ENCODE data around the gene SAP30BP. TPM values are rescaled to one million over a fixed set of nuclear protein-coding genes. Genes with fewer than 3 reads are reported as not detected.

The SAP30BP gene
- polyA plus RNA-seq, 1 donor from 2014 or later: 119 TPM

DNA sequence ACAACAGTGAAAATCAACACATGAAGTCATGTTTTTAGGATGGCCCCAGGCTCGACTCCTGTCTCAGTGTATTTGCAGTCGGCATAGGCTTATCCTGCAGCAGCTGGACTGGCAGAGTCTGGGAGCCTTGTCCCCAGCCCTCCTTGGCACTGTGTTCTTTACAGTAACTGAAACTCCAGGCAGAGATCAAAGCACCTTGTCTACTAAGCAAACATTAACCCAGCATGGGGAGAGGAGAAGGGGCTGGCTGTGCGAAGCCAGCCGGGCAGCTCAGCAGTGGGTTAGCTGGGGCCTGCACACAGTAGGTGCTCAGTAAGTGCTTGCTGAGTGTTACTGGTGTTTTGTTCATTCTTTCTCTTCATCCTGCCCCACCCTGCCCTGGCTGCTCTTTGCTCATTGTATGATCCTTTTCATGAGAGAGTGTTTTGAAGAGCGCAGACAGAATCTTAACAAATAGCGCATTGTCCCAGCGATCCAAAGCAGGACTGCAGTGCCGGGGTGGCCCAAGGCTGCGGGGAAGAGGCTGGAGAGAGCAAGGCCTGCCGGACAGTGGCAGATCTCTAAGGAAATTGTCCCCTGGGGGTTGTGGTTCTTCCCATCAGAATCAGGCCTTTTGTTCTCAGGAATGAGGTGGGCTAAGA lies 30.6 kb downstream of the SAP30BP start:
- peaks cover 0 to 2% (median 0%) of the 10 kb centered on the region in 3 donors for H3K4me1 Mint-ChIP-seq
- no peaks in the 10 kb centered on the region for H3K27me3 Mint-ChIP-seq
- H3K4me3 Mint-ChIP-seq: peak overlapping the region in 1 of 4 donors; percentile 73
- no peaks in the 10 kb centered on the region for H3K36me3 Mint-ChIP-seq
- no peak overlapping the region for H3K27ac Mint-ChIP-seq
- H3K9me3 Mint-ChIP-seq: no peaks in the 10 kb centered on the region

DNA sequence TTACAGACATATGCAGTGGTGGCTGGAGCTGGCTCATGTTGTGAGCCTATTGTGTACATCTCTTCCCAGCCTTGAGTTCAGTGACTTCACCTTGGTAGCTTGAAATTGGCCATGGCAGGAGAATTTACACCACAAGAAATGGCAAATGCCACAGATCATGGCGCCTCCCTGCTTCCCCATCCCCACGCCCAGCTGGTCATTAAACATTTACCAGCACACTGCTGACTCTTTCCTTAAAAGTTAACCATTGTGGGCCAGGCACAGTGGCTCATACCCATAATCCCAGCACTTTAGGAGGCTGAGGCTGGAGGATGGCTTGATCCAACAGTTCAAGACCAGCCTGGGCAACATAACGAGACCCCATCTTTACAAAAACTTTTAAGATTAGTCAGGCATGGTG lies 31.5 kb downstream of the SAP30BP start:
- Mint-ChIP-seq H3K27me3 (no peaks in the 10 kb centered on the region), H3K27ac (no peak overlapping the region), H3K9me3 (no peaks in the 10 kb centered on the region), H3K4me3 (no peak overlapping the region), H3K36me3 (no peaks in the 10 kb centered on the region), H3K4me1 (peaks cover 0 to 2% (median 0%) of the 10 kb centered on the region in 3 donors)

DNA sequence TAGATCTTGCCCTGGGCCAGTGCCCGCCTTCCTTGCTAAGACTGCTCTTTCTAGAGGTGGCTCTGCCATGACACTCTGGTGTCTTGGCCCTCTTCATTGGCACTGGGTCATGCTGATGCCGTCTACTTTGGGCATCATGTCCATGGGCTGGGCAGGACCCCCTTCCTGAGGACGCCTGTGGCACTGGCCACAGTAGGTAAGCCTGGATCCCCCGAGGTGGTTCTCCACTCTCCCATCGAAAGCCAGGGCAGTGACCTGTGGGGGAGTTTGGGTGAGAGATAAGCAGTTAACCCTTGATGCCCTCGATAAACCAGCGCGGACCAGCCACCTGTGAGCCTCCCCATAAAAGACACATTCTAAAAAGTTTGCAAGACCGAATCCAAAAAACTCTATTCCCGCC lies 34.1 kb downstream of the SAP30BP start:
- no peaks in the 10 kb centered on the region for H3K27me3 Mint-ChIP-seq
- H3K4me3 Mint-ChIP-seq: no peak overlapping the region
- H3K27ac Mint-ChIP-seq: no peak overlapping the region
- H3K4me1 Mint-ChIP-seq: peaks cover 0 to 2% (median 0%) of the 10 kb centered on the region in 3 donors
- no peaks in the 10 kb centered on the region for H3K36me3 Mint-ChIP-seq
- H3K9me3 Mint-ChIP-seq: no peaks in the 10 kb centered on the region

- Mint-ChIP-seq H3K27ac (no peak overlapping the region), H3K36me3 (peaks cover under 1% of the 10 kb centered on the region), H3K9me3 (no peaks in the 10 kb centered on the region), H3K4me3 (no peak overlapping the region), H3K4me1 (no peaks in the 10 kb centered on the region), H3K27me3 (no peaks in the 10 kb centered on the region)
Observed at GRCh38 chr17:75703191-75703590, 36.1 kb downstream of the SAP30BP start.

- H3K9me3 Mint-ChIP-seq: no peaks in the 10 kb centered on the region
Observed at GRCh38 chr17:75703591-75703990, 36.5 kb downstream of the SAP30BP start.

GRCh38 chr17:75704963-75705875 lies 38.1 kb downstream of the SAP30BP start:
- H3K9me3 Mint-ChIP-seq: no peaks in the 10 kb centered on the region

More at GRCh38 chr17:75703591-75703990, 36.5 kb downstream of the SAP30BP start:
- Mint-ChIP-seq H3K4me3 (no peak overlapping the region), H3K4me1 (no peaks in the 10 kb centered on the region), H3K36me3 (peaks cover 2% of the 10 kb centered on the region), H3K27me3 (no peaks in the 10 kb centered on the region), H3K27ac (no peak overlapping the region)

DNA sequence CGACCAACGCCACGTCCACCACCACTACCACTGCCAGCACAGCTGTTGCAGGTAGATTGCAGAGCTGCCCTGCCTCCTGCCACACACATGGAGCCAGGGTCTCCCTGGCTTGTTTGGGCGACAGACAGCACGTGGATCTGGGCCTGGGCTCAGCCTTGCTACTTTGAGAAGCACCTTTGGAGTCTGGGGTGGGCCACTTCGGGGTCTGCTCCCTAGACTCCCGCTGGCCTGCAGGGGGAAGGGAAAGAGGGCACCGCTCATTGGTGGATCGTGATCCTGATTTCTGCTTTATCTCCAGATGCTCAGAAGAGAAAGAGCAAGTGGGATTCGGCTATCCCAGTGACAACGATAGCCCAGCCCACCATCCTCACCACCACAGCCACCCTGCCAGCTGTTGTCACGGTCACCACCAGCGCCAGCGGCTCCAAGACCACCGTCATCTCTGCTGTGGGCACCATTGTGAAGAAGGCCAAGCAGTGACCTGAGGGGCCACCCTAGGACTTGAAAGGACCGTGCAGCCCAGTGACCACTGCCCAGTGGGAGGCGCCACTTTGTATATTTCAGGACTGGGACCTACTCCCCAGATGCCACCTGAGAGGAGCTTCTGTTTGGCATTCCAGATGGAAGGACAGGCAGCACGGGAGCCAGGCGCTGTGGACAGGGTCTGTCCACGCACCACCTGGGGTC lies 39.0 kb downstream of the SAP30BP start:
- H3K4me3 Mint-ChIP-seq: no peak overlapping the region
- no peaks in the 10 kb centered on the region for H3K27me3 Mint-ChIP-seq
- H3K4me1 Mint-ChIP-seq: peaks cover 0 to 2% (median 0%) of the 10 kb centered on the region in 3 donors
- H3K27ac Mint-ChIP-seq: peak overlapping the region in 1 of 3 donors; percentile 95
- peaks cover 2% of the 10 kb centered on the region for H3K36me3 Mint-ChIP-seq
- no peaks in the 10 kb centered on the region for H3K9me3 Mint-ChIP-seq

More at GRCh38 chr17:75704963-75705875, 38.1 kb downstream of the SAP30BP start:
- peaks cover 2% of the 10 kb centered on the region for H3K36me3 Mint-ChIP-seq
- no peak overlapping the region for H3K27ac Mint-ChIP-seq
- no peaks in the 10 kb centered on the region for H3K27me3 Mint-ChIP-seq
- H3K4me3 Mint-ChIP-seq: no peak overlapping the region
- no peaks in the 10 kb centered on the region for H3K4me1 Mint-ChIP-seq

DNA sequence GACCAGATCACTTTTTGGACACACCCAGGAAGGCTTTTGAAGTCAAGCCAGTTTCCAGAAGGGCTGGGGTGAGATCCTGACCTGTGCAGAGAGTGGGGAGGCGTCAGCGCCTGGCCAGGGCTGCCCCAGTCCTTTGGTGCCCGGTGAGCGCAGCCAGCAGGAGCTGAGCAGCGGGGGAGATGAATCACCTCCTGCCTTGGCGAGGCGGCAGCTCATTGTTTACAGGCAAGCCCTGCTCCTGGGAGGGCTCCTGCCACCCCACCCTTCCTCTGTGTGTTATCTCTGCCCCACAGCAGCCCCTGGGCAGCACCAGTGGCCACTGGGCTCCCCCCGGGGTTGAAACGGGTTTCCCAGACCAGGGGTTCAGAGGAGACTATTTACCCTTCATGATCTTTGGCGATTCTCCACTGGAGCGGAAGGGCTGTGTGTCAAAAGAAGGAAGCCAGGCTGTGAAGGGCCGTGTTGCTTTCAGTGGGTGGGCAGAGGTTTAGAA lies 40.0 kb downstream of the SAP30BP start:
- Mint-ChIP-seq H3K27me3 (no peaks in the 10 kb centered on the region), H3K36me3 (peaks cover 2% of the 10 kb centered on the region), H3K4me1 (peaks cover 0 to 2% (median 0%) of the 10 kb centered on the region in 3 donors), H3K9me3 (no peaks in the 10 kb centered on the region), H3K4me3 (no peak overlapping the region), H3K27ac (peak overlapping the region in 2 of 3 donors; percentile 53 to 95)

- Mint-ChIP-seq H3K36me3 (peaks cover 2% of the 10 kb centered on the region), H3K4me3 (no peak overlapping the region), H3K27me3 (peaks cover 6% of the 10 kb centered on the region), H3K9me3 (no peaks in the 10 kb centered on the region), H3K27ac (no peak overlapping the region), H3K4me1 (peaks cover 0 to 2% (median 0%) of the 10 kb centered on the region in 3 donors)
Observed at GRCh38 chr17:75712446-75712845, 45.3 kb downstream of the SAP30BP start.

DNA sequence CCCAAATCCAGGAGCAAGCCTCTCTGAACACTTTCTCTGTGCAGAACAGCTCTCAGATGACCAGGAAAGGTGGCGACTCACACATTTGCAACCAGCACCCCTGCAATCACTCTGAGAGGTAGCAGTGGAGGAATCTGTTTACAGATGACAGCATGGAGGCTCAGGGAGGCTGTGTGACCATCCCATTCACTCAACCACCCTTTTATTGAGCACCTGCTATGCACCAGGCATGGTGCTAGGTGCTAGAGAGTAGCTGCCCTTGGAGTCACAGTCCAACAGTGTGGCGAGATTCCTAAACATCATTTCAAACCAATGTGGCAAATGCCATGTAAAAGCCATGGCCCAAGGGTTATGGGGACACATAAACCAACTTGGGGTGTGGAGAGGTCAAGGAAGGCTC lies 52.6 kb downstream of the SAP30BP start:
- Mint-ChIP-seq H3K36me3 (no peaks in the 10 kb centered on the region), H3K9me3 (no peaks in the 10 kb centered on the region), H3K4me1 (peaks cover 0 to 4% (median 3%) of the 10 kb centered on the region in 3 donors), H3K27me3 (peaks cover 9% of the 10 kb centered on the region), H3K4me3 (peak overlapping the region in 3 of 4 donors; percentile 28 to 60 (median 49)), H3K27ac (no peak overlapping the region)

GRCh38 chr17:75720656-75721462 lies 53.7 kb downstream of the SAP30BP start, which contains the start of gene ITGB4:
TSS of gene ITGB4 (plus strand) at chr17:75721459. CDS start at chr17:75724704, 3,245 bp downstream.
- Mint-ChIP-seq H3K4me3 (peak within 1 kb of the TSS; percentile 28 to 86 (median 76)), H3K27ac (peak within 1 kb of the TSS in 1 of 3 donors; percentile 23), H3K36me3 (no peaks in the 10 kb centered on the region), H3K27me3 (peaks cover 8% of the 10 kb centered on the region), H3K4me1 (peaks cover 0 to 4% (median 3%) of the 10 kb centered on the region in 3 donors), H3K9me3 (no peaks in the 10 kb centered on the region)

DNA sequence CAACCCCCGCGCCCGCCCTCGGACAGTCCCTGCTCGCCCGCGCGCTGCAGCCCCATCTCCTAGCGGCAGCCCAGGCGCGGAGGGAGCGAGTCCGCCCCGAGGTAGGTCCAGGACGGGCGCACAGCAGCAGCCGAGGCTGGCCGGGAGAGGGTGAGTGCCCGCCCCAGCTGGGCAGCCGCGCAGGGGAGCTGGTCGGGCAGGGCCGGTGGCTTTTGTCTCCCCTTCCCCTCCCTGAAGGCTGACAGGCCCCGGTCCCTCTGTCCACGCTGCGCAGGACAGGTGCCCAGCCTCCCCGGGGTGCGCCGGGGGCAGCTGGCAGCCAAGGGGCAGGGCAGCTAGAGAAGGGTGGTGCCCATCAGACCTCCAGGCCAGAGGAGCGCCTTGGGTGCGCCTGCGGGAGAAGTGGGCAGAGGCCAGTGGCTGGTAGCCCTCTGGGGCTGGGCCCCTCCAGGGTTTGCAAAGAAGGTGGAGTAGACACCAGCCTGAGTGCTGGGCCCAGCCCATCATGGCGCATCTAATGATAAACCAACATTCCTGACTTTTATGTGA lies 54.4 kb downstream of the SAP30BP start:
- no peaks in the 10 kb centered on the region for H3K9me3 Mint-ChIP-seq
- H3K4me1 Mint-ChIP-seq: peaks cover 0 to 4% (median 3%) of the 10 kb centered on the region in 3 donors
- no peak overlapping the region for H3K27ac Mint-ChIP-seq
- H3K27me3 Mint-ChIP-seq: peaks cover 6% of the 10 kb centered on the region
- H3K36me3 Mint-ChIP-seq: no peaks in the 10 kb centered on the region
- peak overlapping the region in 3 of 4 donors; percentile 30 to 83 (median 78) for H3K4me3 Mint-ChIP-seq

- Mint-ChIP-seq H3K4me3 (peak overlapping the region in 3 of 4 donors; percentile 30 to 83 (median 78)), H3K36me3 (no peaks in the 10 kb centered on the region), H3K27me3 (peaks cover 3% of the 10 kb centered on the region), H3K9me3 (no peaks in the 10 kb centered on the region), H3K4me1 (peaks cover 0 to 4% (median 3%) of the 10 kb centered on the region in 3 donors), H3K27ac (peak overlapping the region in 1 of 3 donors; percentile 23)
Observed at GRCh38 chr17:75722076-75722475, 54.9 kb downstream of the SAP30BP start.

All from IgD-negative memory B cell (primary cell).